ENCODE measurements around the gene PRDX6.

DNA sequence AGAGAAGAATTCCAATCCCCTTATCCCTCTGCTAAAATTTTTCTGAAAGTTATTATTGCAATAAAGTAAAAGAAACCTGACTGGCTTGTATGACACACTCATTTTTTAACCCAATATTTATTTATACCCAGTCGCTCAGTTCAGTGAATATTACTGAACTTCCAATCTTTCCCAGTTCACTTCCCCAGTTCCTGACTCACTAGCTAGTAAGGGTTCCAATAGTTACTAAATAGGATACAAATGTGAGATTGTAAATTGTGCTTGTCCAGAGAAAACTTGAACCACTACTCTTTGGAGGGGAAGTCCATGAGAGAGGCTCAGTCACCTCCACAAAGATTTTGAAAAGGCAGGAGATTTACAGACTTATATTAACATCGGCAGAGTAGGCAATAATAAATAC is 31.4 kb downstream of the PRDX6 start:
- TF ChIP-seq, protein P1, sequence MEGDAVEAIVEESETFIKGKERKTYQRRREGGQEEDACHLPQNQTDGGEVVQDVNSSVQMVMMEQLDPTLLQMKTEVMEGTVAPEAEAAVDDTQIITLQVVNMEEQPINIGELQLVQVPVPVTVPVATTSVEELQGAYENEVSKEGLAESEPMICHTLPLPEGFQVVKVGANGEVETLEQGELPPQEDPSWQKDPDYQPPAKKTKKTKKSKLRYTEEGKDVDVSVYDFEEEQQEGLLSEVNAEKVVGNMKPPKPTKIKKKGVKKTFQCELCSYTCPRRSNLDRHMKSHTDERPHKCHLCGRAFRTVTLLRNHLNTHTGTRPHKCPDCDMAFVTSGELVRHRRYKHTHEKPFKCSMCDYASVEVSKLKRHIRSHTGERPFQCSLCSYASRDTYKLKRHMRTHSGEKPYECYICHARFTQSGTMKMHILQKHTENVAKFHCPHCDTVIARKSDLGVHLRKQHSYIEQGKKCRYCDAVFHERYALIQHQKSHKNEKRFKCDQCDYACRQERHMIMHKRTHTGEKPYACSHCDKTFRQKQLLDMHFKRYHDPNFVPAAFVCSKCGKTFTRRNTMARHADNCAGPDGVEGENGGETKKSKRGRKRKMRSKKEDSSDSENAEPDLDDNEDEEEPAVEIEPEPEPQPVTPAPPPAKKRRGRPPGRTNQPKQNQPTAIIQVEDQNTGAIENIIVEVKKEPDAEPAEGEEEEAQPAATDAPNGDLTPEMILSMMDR (IDR thresholded peaks at IDR 0.05), result no peak
- TF ChIP-seq POLR2A (IDR thresholded peaks at IDR 0.05) (no peak), POLR2AphosphoS5 (IDR thresholded peaks at IDR 0.05) (no peak)

All from prostate gland (tissue), 2 donors.